Spleen (tissue), 11 donors: ENCODE measurements around the gene SPIRE2. TPM values are rescaled to one million over a fixed set of nuclear protein-coding genes. Genes with fewer than 3 reads are reported as not detected.
A peak's percentile ranks its signal among the peaks of the same experiment; 100 is the strongest.

ENCODE experiments used
- DNase-seq: peaks from one replicate; pipeline ENCODE4 v3.0.0-alpha.2; 2020
- H3K27ac ChIP-seq, 8 donors: fragments of 200-600 bp; sonication (generic) in 7 of 8; 1 replicate in 4 of 8; 2 replicates in 4 of 8; pipeline versions ENCODE4 v1.5.0 to v1.8.0; 2016 to 2021; ENCODE audit warnings: inconsistent platforms in 4 of 8, mild to moderate bottlenecking in 4 of 8, moderate library complexity in 1 of 8
- H3K27me3 ChIP-seq, 7 donors: fragments of 200-600 bp; sonication (generic) in 6 of 7; replicated peaks in 1 of 7; 1 replicate in 4 of 7; 2 replicates in 3 of 7; pipeline versions ENCODE4 v1.5.0 to v1.8.0; 2016 to 2021; ENCODE audit warnings: inconsistent platforms in 3 of 7, mild to moderate bottlenecking in 1 of 7
- H3K36me3 ChIP-seq, 6 donors: fragments of 200-600 bp; sonication (generic) in 5 of 6; 1 replicate in 4 of 6; 2 replicates in 2 of 6; pipeline versions ENCODE4 v1.5.0 to v1.8.0; 2016 to 2021; ENCODE audit warnings: inconsistent platforms in 2 of 6
- H3K4me1 ChIP-seq, 6 donors: fragments of 200-600 bp; sonication (generic) in 5 of 6; 1 replicate in 3 of 6; 2 replicates in 3 of 6; pipeline versions ENCODE4 v1.5.0 to v1.8.0; 2016 to 2021; ENCODE audit warnings: inconsistent platforms in 3 of 6
- H3K4me3 ChIP-seq, 8 donors: fragments of 200-600 bp; sonication (generic) in 7 of 8; 1 replicate in 4 of 8; 2 replicates in 4 of 8; pipeline versions ENCODE4 v1.5.0 to v1.8.0; 2016 to 2021; ENCODE audit warnings: inconsistent platforms in 4 of 8, mild to moderate bottlenecking in 4 of 8, moderate library complexity in 2 of 8
- H3K9me3 ChIP-seq, 8 donors: fragments of 200-600 bp; sonication (generic) in 7 of 8; 1 replicate in 4 of 8; 2 replicates in 4 of 8; pipeline versions ENCODE4 v1.5.0 to v1.8.0; 2016 to 2021; ENCODE audit warnings: inconsistent platforms in 4 of 8
- POLR2A ChIP-seq, 3 donors: fragments of 450-650 bp; IDR thresholded peaks; one replicate each; pipeline ENCODE4 v1.5.1; 2017; ENCODE audit warnings: antibody characterized with exemption in 3 of 3, mild to moderate bottlenecking in 1 of 3
- POLR2AphosphoS5 ChIP-seq, 3 donors: sonication (generic); formaldehyde crosslinking; IDR thresholded peaks; one replicate each; pipeline ENCODE4 v1.5.1; 2017; ENCODE audit warnings: antibody characterized with exemption in 3 of 3
- WGBS, 5 donors: extraction: QIAGEN DNeasy Blood & Tissue Kit in 3 of 5; methylation state at CpG; one replicate each; pipeline versions ENCODE4 v1.1.5 to v1.1.7; 2013 to 2018; 5-methylcytosine and 5-hydroxymethylcytosine counted together
- intact Hi-C: fragments of 100-400 bp; cut with DNase I; formaldehyde crosslinking; loops from one replicate; pipeline ENCODE4 v1.15.0; 2023; ENCODE audit warnings: low total_unique reads
- polyA plus RNA-seq, 3 donors: library from polyadenylated mRNA; stranded (reverse); fragments of 200-250 nt; gene quantifications; one replicate each; pipeline ENCODE4 v1.2.1, GENCODE V29; 2013
- total RNA-seq, 7 donors: library from RNA; depleted of rRNA in 3 of 7; stranded (reverse); fragments of >200 nt in 3 of 7; fragmentation: NEBNext Ultra II Directional in 4 of 7; extraction: Animal tissue kit (Norgen Biotek cat#: 25700) in 4 of 7; gene quantifications; one replicate each; pipeline versions ENCODE4 v1.1.0 to v1.2.1, GENCODE V29; 2016 to 2021
- TF ChIP-seq, protein P1 (sequence below), 11 experiments: fragments of 200-600 bp in 7 of 11; fragments of 450-650 bp in 4 of 11; sonication (generic) in 4 of 11; IDR thresholded peaks in 8 of 11; conservative IDR thresholded peaks in 3 of 11; 1 replicate in 7 of 11; 2 replicates in 4 of 11; pipeline versions ENCODE4 v1.4.0 to v1.8.0; 2016 to 2021; ENCODE audit warnings: antibody characterized with exemption in 11 of 11, inconsistent platforms in 4 of 11, mild to moderate bottlenecking in 1 of 11
- donor health status: healthy with polysubstance abuse.
- donor health status: DM: no; HTN: no; CAD: no; lungs with moderate emphysema.
- donor health status: DM: no; HTN: no; CAD: no.
- donor health status: Bipolar disorder and iron deficiency.
- donor health status: healthy.
- donor health status: DM: no; HTN: no; CAD: no.
- donor health status: DM: yes; HTN: yes; CAD: no.

Gene SPIRE2
- total and polyA plus RNA-seq, 10 donors, result 0.80 to 3.2 (median 1.9) TPM

DNA sequence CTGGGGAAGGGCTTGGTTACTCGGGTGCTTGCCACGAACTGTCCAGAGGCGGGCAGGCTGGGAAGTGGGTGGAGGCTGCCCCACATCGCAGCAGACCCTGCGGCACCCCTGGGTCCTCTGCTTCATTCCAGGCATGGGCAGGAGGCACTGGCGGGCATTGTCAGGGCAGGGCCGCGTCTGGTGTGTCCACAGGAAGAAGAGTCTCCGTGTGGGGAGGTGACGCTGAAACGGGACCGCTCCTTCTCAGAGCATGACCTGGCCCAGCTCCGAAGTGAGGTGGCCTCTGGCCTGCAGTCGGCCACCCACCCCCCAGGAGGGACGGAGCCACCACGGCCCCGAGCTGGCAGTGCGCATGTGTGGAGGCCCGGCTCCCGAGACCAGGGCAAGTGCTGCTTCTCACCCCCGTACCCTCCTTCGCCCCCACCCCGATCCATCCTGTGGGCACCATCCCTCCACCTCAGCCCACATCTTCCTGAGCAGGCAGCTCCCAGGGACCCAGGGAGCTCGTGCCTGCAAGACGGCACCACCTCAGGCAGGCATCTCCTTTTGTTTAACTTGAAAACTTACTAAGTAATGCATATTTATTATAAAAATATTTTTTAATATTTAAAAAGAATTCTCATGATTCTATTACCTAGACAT lies 30.8 kb downstream of the SPIRE2 start:
- DNase-seq, result no peak
- H3K4me3 ChIP-seq, result no peak overlapping the region
- no peaks in the 10 kb centered on the region for H3K9me3 ChIP-seq
- no peak overlapping the region for H3K27ac ChIP-seq
- H3K36me3 ChIP-seq, result no peaks in the 10 kb centered on the region
- WGBS, 5 donors, result 87 to 94% (median 89%) methylated on average over 13 to 25 of the region's 25 CpGs
- H3K27me3 ChIP-seq, result peaks cover 0 to 16% (median 0%) of the 10 kb centered on the region in 7 donors
- TF ChIP-seq, protein P1, sequence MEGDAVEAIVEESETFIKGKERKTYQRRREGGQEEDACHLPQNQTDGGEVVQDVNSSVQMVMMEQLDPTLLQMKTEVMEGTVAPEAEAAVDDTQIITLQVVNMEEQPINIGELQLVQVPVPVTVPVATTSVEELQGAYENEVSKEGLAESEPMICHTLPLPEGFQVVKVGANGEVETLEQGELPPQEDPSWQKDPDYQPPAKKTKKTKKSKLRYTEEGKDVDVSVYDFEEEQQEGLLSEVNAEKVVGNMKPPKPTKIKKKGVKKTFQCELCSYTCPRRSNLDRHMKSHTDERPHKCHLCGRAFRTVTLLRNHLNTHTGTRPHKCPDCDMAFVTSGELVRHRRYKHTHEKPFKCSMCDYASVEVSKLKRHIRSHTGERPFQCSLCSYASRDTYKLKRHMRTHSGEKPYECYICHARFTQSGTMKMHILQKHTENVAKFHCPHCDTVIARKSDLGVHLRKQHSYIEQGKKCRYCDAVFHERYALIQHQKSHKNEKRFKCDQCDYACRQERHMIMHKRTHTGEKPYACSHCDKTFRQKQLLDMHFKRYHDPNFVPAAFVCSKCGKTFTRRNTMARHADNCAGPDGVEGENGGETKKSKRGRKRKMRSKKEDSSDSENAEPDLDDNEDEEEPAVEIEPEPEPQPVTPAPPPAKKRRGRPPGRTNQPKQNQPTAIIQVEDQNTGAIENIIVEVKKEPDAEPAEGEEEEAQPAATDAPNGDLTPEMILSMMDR (IDR thresholded peaks at IDR 0.05 in 8 of 11, conservative IDR thresholded peaks at IDR 0.05 in 3 of 11), result no peak
- TF ChIP-seq POLR2AphosphoS5 (IDR thresholded peaks at IDR 0.05), result no peak
- no peak for TF ChIP-seq POLR2A (IDR thresholded peaks at IDR 0.05)
- intact Hi-C loops, result no loop called here
- H3K4me1 ChIP-seq, result peaks cover 13 to 29% (median 24%) of the 10 kb centered on the region in 6 donors

DNA sequence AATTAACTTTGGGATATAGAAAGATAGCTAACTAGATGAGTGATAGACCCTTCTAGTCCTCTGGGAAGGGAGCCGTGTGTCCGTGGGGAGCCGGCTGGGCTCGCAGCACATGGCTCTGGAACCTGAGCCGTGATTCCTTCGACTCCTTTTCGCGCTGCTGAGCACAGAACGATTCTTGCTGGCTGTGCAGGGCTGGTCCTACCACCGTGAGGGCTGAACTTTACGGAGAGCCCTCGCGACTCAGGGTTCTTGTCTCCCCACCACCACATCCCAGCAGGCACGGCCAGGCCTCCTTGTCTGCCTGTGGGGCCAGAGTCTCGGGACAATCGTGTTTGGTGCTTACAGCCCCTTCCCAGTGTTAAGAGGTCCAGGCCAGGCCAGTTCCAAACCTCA lies 31.3 kb downstream of the SPIRE2 start:
- Histone ChIP-seq H3K4me1 (peaks cover 13 to 34% (median 29%) of the 10 kb centered on the region in 6 donors), H3K4me3 (no peak overlapping the region), H3K27ac (no peak overlapping the region), H3K36me3 (no peaks in the 10 kb centered on the region), H3K27me3 (peaks cover 0 to 16% (median 0%) of the 10 kb centered on the region in 7 donors), H3K9me3 (no peaks in the 10 kb centered on the region)
- intact Hi-C loops, result loop anchor here (5.0 kb wide), 1 partner anchor 152 kb away; no protein-coding TSS in a partner anchor
- TF ChIP-seq POLR2A (IDR thresholded peaks at IDR 0.05), result no peak
- no peak for TF ChIP-seq POLR2AphosphoS5 (IDR thresholded peaks at IDR 0.05)
- TF ChIP-seq, protein P1 (IDR thresholded peaks at IDR 0.05 in 8 of 11, conservative IDR thresholded peaks at IDR 0.05 in 3 of 11), result no peak
- no peak for DNase-seq
- 80 to 94% (median 90%) methylated on average over 15 to 16 of the region's 16 CpGs for WGBS, 5 donors

DNA sequence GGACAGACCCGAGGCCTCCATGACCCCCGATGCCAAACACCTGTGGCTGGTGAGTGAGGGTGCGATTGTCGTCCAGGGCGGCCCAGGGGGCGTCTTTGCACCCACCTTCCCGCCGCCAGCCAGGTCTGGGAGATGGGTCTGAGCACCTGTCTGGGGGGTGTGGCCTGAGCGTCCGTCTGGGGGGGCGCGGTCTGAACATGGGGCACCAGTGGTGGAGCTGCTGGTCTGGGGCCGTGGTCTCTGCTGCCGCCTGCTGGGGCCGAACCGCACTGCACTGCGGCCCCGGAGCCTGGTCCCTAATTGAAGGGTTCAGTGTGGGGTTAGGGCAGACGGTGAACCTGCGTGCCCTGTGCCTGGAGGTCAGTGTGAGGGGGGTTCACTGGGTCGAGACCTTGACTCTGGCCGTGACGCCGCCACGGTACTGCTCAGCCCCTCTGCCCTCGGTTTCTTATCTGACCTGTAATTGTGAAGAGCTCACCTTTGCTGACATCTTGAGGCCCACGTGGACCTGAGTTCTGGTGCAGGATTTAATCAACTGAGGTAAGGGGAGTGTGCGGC lies 32.6 kb downstream of the SPIRE2 start:
- intact Hi-C loops, result loop anchor here (5.0 kb wide), 1 partner anchor 154 kb away; no protein-coding TSS in a partner anchor
- Histone ChIP-seq H3K4me3 (no peak overlapping the region), H3K27me3 (peaks cover 0 to 16% (median 0%) of the 10 kb centered on the region in 7 donors), H3K9me3 (no peaks in the 10 kb centered on the region), H3K36me3 (no peaks in the 10 kb centered on the region), H3K4me1 (peaks cover 13 to 42% (median 34%) of the 10 kb centered on the region in 6 donors), H3K27ac (no peak overlapping the region)
- DNase-seq, result peak; percentile 94
- TF ChIP-seq POLR2A (IDR thresholded peaks at IDR 0.05) (no peak), POLR2AphosphoS5 (IDR thresholded peaks at IDR 0.05) (peak; percentile 43 to 68 (median 46))
- TF ChIP-seq, protein P1 (IDR thresholded peaks at IDR 0.05 in 8 of 11, conservative IDR thresholded peaks at IDR 0.05 in 3 of 11), result peak; percentile 95 to 98 (median 97)
- 14 to 49% (median 22%) methylated on average over 13 to 28 of the region's 28 CpGs for WGBS, 5 donors

DNA sequence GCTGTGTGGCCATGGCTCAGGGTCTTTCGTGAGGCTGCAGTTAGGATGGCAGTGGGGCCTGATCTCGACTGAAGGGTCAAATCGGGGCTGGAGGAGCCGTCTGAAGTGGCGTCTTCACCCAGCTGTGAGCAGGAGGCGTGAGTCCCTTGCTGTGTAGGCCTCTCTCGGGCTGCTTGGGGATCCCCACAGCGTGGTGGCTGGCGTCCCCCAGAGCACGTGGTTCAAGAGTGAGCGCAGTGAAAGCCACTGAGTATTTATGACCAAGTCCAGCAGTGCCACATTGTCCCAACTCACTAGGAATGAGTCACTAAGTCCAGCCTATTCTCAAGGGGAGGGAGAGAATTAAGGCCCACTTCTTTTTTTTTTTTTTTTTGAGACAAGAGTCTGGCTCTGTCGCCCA lies 33.4 kb downstream of the SPIRE2 start:
- TF ChIP-seq POLR2A (IDR thresholded peaks at IDR 0.05), result no peak
- no peak for TF ChIP-seq POLR2AphosphoS5 (IDR thresholded peaks at IDR 0.05)
- TF ChIP-seq, protein P1 (IDR thresholded peaks at IDR 0.05 in 8 of 11, conservative IDR thresholded peaks at IDR 0.05 in 3 of 11), result no peak
- no peak overlapping the region for H3K27ac ChIP-seq
- DNase-seq, result no peak
- peaks cover 0 to 16% (median 0%) of the 10 kb centered on the region in 7 donors for H3K27me3 ChIP-seq
- H3K4me3 ChIP-seq, result no peak overlapping the region
- peaks cover 13 to 42% (median 34%) of the 10 kb centered on the region in 6 donors for H3K4me1 ChIP-seq
- intact Hi-C loops, result loop anchor here (5.0 kb wide), 1 partner anchor 154 kb away; no protein-coding TSS in a partner anchor
- no peaks in the 10 kb centered on the region for H3K9me3 ChIP-seq
- WGBS, 5 donors, result 83 to 96% (median 86%) methylated on average over 4 to 12 of the region's 12 CpGs
- H3K36me3 ChIP-seq, result no peaks in the 10 kb centered on the region
